ENCODE data around the gene IGF2BP2.

IGF2BP2 gene

GRCh38 chr3:185784317-185784716 lies 40.5 kb downstream of the IGF2BP2 start:
- H4K12ac ChIP-seq (ENCODE audit: low read depth, low read length), result no peak overlapping the region
- peaks cover 4% of the 10 kb centered on the region for H3K79me2 ChIP-seq (ENCODE audit: control insufficient read depth, insufficient read depth, low read length, poor library complexity)
- no peak for DNase-seq
- no peak overlapping the region for H3K23ac ChIP-seq (ENCODE audit: low read length)
- H3K14ac ChIP-seq (ENCODE audit: low read length), result no peak overlapping the region
- no peak overlapping the region for H2BK5ac ChIP-seq (ENCODE audit: low read depth, low read length, poor library complexity)
- H3K4me1 ChIP-seq (ENCODE audit: control insufficient read depth in 1 of 2, insufficient read depth in 2 of 2, low read length in 2 of 2), result peaks cover 22 to 23% of the 10 kb centered on the region in 2 experiments
- H2BK120ac ChIP-seq (ENCODE audit: insufficient read depth, low read length, poor library complexity), result no peak overlapping the region
- no peak overlapping the region for H2AFZ ChIP-seq (ENCODE audit: insufficient read depth, low read length, poor library complexity)
- H3K79me1 ChIP-seq (ENCODE audit: low read length), result peaks cover 3% of the 10 kb centered on the region
- no peak overlapping the region for H2AK5ac ChIP-seq (ENCODE audit: low read length)
- H3K27ac ChIP-seq (ENCODE audit: low read depth, low read length), result no peak overlapping the region
- no peak overlapping the region for H3K4me2 ChIP-seq (ENCODE audit: low read length)
- H3K9me3 ChIP-seq (ENCODE audit: insufficient read depth, low read depth, low read length), result no peaks in the 10 kb centered on the region
- no CpG with 5 or more reads among the region's 5 CpGs for WGBS (ENCODE audit: extremely low coverage, insufficient coverage, insufficient read length)
- H3K9ac ChIP-seq (ENCODE audit: low read length), result no peak overlapping the region
- H3K4ac ChIP-seq (ENCODE audit: low read depth, low read length), result peak overlapping the region; percentile 61
- H4K8ac ChIP-seq (ENCODE audit: low read depth, low read length), result no peak overlapping the region
- no peak overlapping the region for H3K18ac ChIP-seq (ENCODE audit: low read length)
- no peak overlapping the region for H3K4me3 ChIP-seq (ENCODE audit: low read depth, low read length)
- H3K36me3 ChIP-seq (ENCODE audit: control insufficient read depth in 1 of 2, insufficient read depth in 2 of 2, low read length in 2 of 2), result no peaks in the 10 kb centered on the region
- no peak overlapping the region for H2BK12ac ChIP-seq (ENCODE audit: low read length)
- no peaks in the 10 kb centered on the region for H3K27me3 ChIP-seq (ENCODE audit: insufficient read depth, low read length)
- H4K91ac ChIP-seq (ENCODE audit: low read depth, low read length), result no peak overlapping the region

GRCh38 chr3:185781759-185782158 lies 43.1 kb downstream of the IGF2BP2 start:
- H3K4me1 ChIP-seq (ENCODE audit: control insufficient read depth in 1 of 2, insufficient read depth in 2 of 2, low read length in 2 of 2), result peaks cover 10 to 26% of the 10 kb centered on the region in 2 experiments
- peaks cover 9% of the 10 kb centered on the region for H3K79me2 ChIP-seq (ENCODE audit: control insufficient read depth, insufficient read depth, low read length, poor library complexity)
- no peak overlapping the region for H2AFZ ChIP-seq (ENCODE audit: insufficient read depth, low read length, poor library complexity)
- H3K27me3 ChIP-seq (ENCODE audit: insufficient read depth, low read length), result no peaks in the 10 kb centered on the region
- no peak overlapping the region for H3K4me2 ChIP-seq (ENCODE audit: low read length)
- no peak overlapping the region for H3K4ac ChIP-seq (ENCODE audit: low read depth, low read length)
- H3K4me3 ChIP-seq (ENCODE audit: low read depth, low read length), result no peak overlapping the region
- H3K9me3 ChIP-seq (ENCODE audit: insufficient read depth, low read depth, low read length), result no peaks in the 10 kb centered on the region
- H2BK5ac ChIP-seq (ENCODE audit: low read depth, low read length, poor library complexity), result no peak overlapping the region
- no peak for DNase-seq
- no peak overlapping the region for H4K8ac ChIP-seq (ENCODE audit: low read depth, low read length)
- no peak overlapping the region for H3K14ac ChIP-seq (ENCODE audit: low read length)
- H2AK5ac ChIP-seq (ENCODE audit: low read length), result no peak overlapping the region
- no peak overlapping the region for H4K91ac ChIP-seq (ENCODE audit: low read depth, low read length)
- H3K18ac ChIP-seq (ENCODE audit: low read length), result no peak overlapping the region
- no peak overlapping the region for H3K27ac ChIP-seq (ENCODE audit: low read depth, low read length)
- no peaks in the 10 kb centered on the region for H3K36me3 ChIP-seq (ENCODE audit: control insufficient read depth in 1 of 2, insufficient read depth in 2 of 2, low read length in 2 of 2)
- whole genome bisulfite sequencing (ENCODE audit: extremely low coverage, insufficient coverage, insufficient read length), result no CpG with 5 or more reads among the region's 3 CpGs
- no peak overlapping the region for H3K9ac ChIP-seq (ENCODE audit: low read length)
- no peak overlapping the region for H2BK12ac ChIP-seq (ENCODE audit: low read length)
- no peak overlapping the region for H2BK120ac ChIP-seq (ENCODE audit: insufficient read depth, low read length, poor library complexity)
- peaks cover 6% of the 10 kb centered on the region for H3K79me1 ChIP-seq (ENCODE audit: low read length)
- no peak overlapping the region for H3K23ac ChIP-seq (ENCODE audit: low read length)
- no peak overlapping the region for H4K12ac ChIP-seq (ENCODE audit: low read depth, low read length)

- H3K14ac ChIP-seq (ENCODE audit: low read length), result no peak overlapping the region
- H3K4me3 ChIP-seq (ENCODE audit: low read depth, low read length), result no peak overlapping the region
- H3K27ac ChIP-seq (ENCODE audit: low read depth, low read length), result peak overlapping the region; percentile 59
- H2AK5ac ChIP-seq (ENCODE audit: low read length), result no peak overlapping the region
- H3K18ac ChIP-seq (ENCODE audit: low read length), result no peak overlapping the region
- H3K23ac ChIP-seq (ENCODE audit: low read length), result no peak overlapping the region
- peaks cover 0 to 3% of the 10 kb centered on the region in 2 experiments for H3K36me3 ChIP-seq (ENCODE audit: control insufficient read depth in 1 of 2, insufficient read depth in 2 of 2, low read length in 2 of 2)
- peaks cover 9% of the 10 kb centered on the region for H3K79me2 ChIP-seq (ENCODE audit: control insufficient read depth, insufficient read depth, low read length, poor library complexity)
- H2BK5ac ChIP-seq (ENCODE audit: low read depth, low read length, poor library complexity), result no peak overlapping the region
- WGBS (ENCODE audit: extremely low coverage, insufficient coverage, insufficient read length), result no CpG with 5 or more reads among the region's 2 CpGs
- peak overlapping the region; percentile 45 for H3K4me2 ChIP-seq (ENCODE audit: low read length)
- no peak overlapping the region for H2AFZ ChIP-seq (ENCODE audit: insufficient read depth, low read length, poor library complexity)
- H3K27me3 ChIP-seq (ENCODE audit: insufficient read depth, low read length), result no peaks in the 10 kb centered on the region
- peaks cover 6 to 20% of the 10 kb centered on the region in 2 experiments for H3K4me1 ChIP-seq (ENCODE audit: control insufficient read depth in 1 of 2, insufficient read depth in 2 of 2, low read length in 2 of 2)
- H4K8ac ChIP-seq (ENCODE audit: low read depth, low read length), result no peak overlapping the region
- H3K9me3 ChIP-seq (ENCODE audit: insufficient read depth, low read depth, low read length), result no peaks in the 10 kb centered on the region
- H2BK120ac ChIP-seq (ENCODE audit: insufficient read depth, low read length, poor library complexity), result no peak overlapping the region
- H3K79me1 ChIP-seq (ENCODE audit: low read length), result peaks cover 4% of the 10 kb centered on the region
- peak; percentile 48 to 92 for DNase-seq
- no peak overlapping the region for H2BK12ac ChIP-seq (ENCODE audit: low read length)
- no peak overlapping the region for H4K12ac ChIP-seq (ENCODE audit: low read depth, low read length)
- H3K9ac ChIP-seq (ENCODE audit: low read length), result no peak overlapping the region
- no peak overlapping the region for H4K91ac ChIP-seq (ENCODE audit: low read depth, low read length)
- H3K4ac ChIP-seq (ENCODE audit: low read depth, low read length), result peak overlapping the region; percentile 57
Measured at GRCh38 chr3:185779461-185779860, 45.4 kb downstream of the IGF2BP2 start.

- WGBS (ENCODE audit: extremely low coverage, insufficient coverage, insufficient read length), result no CpG with 5 or more reads among the region's 1 CpG
- H4K12ac ChIP-seq (ENCODE audit: low read depth, low read length), result no peak overlapping the region
- H3K27ac ChIP-seq (ENCODE audit: low read depth, low read length), result peak overlapping the region; percentile 22
- H3K9ac ChIP-seq (ENCODE audit: low read length), result no peak overlapping the region
- no peak overlapping the region for H2AFZ ChIP-seq (ENCODE audit: insufficient read depth, low read length, poor library complexity)
- H3K4me2 ChIP-seq (ENCODE audit: low read length), result no peak overlapping the region
- peak overlapping the region; percentile 4 for H3K23ac ChIP-seq (ENCODE audit: low read length)
- H3K79me2 ChIP-seq (ENCODE audit: control insufficient read depth, insufficient read depth, low read length, poor library complexity), result peaks cover 9% of the 10 kb centered on the region
- H4K8ac ChIP-seq (ENCODE audit: low read depth, low read length), result no peak overlapping the region
- H3K14ac ChIP-seq (ENCODE audit: low read length), result no peak overlapping the region
- H3K4me1 ChIP-seq (ENCODE audit: control insufficient read depth in 1 of 2, insufficient read depth in 2 of 2, low read length in 2 of 2), result peaks cover 8 to 21% of the 10 kb centered on the region in 2 experiments
- no peak for DNase-seq
- H3K9me3 ChIP-seq (ENCODE audit: insufficient read depth, low read depth, low read length), result no peaks in the 10 kb centered on the region
- H2BK12ac ChIP-seq (ENCODE audit: low read length), result no peak overlapping the region
- peaks cover 0 to 3% of the 10 kb centered on the region in 2 experiments for H3K36me3 ChIP-seq (ENCODE audit: control insufficient read depth in 1 of 2, insufficient read depth in 2 of 2, low read length in 2 of 2)
- no peak overlapping the region for H3K18ac ChIP-seq (ENCODE audit: low read length)
- H3K4ac ChIP-seq (ENCODE audit: low read depth, low read length), result peak overlapping the region; percentile 60
- H2BK120ac ChIP-seq (ENCODE audit: insufficient read depth, low read length, poor library complexity), result no peak overlapping the region
- no peak overlapping the region for H4K91ac ChIP-seq (ENCODE audit: low read depth, low read length)
- no peak overlapping the region for H2AK5ac ChIP-seq (ENCODE audit: low read length)
- peaks cover 4% of the 10 kb centered on the region for H3K79me1 ChIP-seq (ENCODE audit: low read length)
- H3K27me3 ChIP-seq (ENCODE audit: insufficient read depth, low read length), result no peaks in the 10 kb centered on the region
- H2BK5ac ChIP-seq (ENCODE audit: low read depth, low read length, poor library complexity), result no peak overlapping the region
- no peak overlapping the region for H3K4me3 ChIP-seq (ENCODE audit: low read depth, low read length)
Measured at GRCh38 chr3:185778821-185779220, 46.0 kb downstream of the IGF2BP2 start.
